Measurements from ENCODE around the gene KLHL6. TPM values are rescaled to one million over a fixed set of nuclear protein-coding genes. Genes with fewer than 3 reads are reported as not detected.
A peak's percentile ranks its signal among the peaks of the same experiment; 100 is the strongest.

The KLHL6 gene
- total RNA-seq, 2 experiments from 2014 or later, result 23.9 to 24.2 TPM

DNA sequence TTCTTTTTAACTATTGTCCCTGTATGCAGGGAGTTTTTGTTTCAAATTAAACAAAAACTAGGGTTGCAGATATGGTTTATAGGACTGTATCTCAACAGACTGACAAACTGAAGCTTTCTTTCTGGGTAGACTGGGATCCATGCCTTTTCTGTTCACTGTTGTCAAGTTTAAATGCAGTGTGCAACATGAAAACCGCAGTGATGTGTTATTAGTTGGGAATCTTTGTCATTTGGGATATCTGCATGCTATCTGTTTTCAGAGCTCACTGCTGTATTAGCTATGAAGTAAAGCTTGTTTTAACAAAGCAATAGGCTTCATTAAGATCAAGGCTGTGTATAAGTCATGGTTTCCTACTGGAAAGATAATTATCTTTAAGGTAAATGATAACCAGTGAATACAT, 105.7 kb downstream of the KLHL6 start:
- DNase-seq (no peak), ATAC-seq (ENCODE audit: poor library complexity) (no peak)
- no peak overlapping the region for H3K4me3 ChIP-seq (ENCODE audit: low read length)
- Mint-ChIP-seq H3K4me1 (ENCODE audit: low read depth) (peaks cover 19% of the 10 kb centered on the region), H3K27me3 (no peaks in the 10 kb centered on the region), H3K9me3 (no peaks in the 10 kb centered on the region), H3K36me3 (ENCODE audit: low read depth) (peaks cover 15% of the 10 kb centered on the region), H3K4me3 (no peak overlapping the region), H3K27ac (no peak overlapping the region)
- H3K36me3 ChIP-seq (ENCODE audit: insufficient read depth, low read length), result no peaks in the 10 kb centered on the region
- peaks cover 6% of the 10 kb centered on the region for H3K4me1 ChIP-seq (ENCODE audit: insufficient read depth, low read length)
- no peaks in the 10 kb centered on the region for H3K9me3 ChIP-seq (ENCODE audit: control insufficient read depth in 1 of 2, insufficient read depth in 1 of 2, low read length in 2 of 2)
- H3K27me3 ChIP-seq (ENCODE audit: control insufficient read depth in 1 of 2, insufficient read depth in 2 of 2, low read length in 2 of 2), result no peaks in the 10 kb centered on the region
- ChIA-PET POLR2A (no interaction called here), CTCF (no interaction called here)
- TF ChIP-seq CTCF (IDR thresholded peaks at IDR 0.05), result no peak
- H3K27ac ChIP-seq (ENCODE audit: low read depth in 1 of 2, low read length in 2 of 2), result no peak overlapping the region
- intact Hi-C loops (cut with DNase I, micrococcal nuclease), result no loop called here

GRCh38 chr3:183449391-183449790, 106.1 kb downstream of the KLHL6 start:
- POLR2A ChIA-PET, result no interaction called here
- intact Hi-C loops (cut with DNase I, micrococcal nuclease), result no loop called here
- CTCF ChIA-PET, result no interaction called here
- Histone ChIP-seq H3K9me3 (ENCODE audit: control insufficient read depth in 1 of 2, insufficient read depth in 1 of 2, low read length in 2 of 2) (peaks cover 0 to 3% of the 10 kb centered on the region in 2 experiments), H3K36me3 (ENCODE audit: insufficient read depth, low read length) (no peaks in the 10 kb centered on the region), H3K4me1 (ENCODE audit: insufficient read depth, low read length) (peaks cover 6% of the 10 kb centered on the region), H3K4me3 (ENCODE audit: low read length) (no peak overlapping the region), H3K27ac (ENCODE audit: low read depth in 1 of 2, low read length in 2 of 2) (no peak overlapping the region), H3K27me3 (ENCODE audit: control insufficient read depth in 1 of 2, insufficient read depth in 2 of 2, low read length in 2 of 2) (no peaks in the 10 kb centered on the region)
- Mint-ChIP-seq H3K27me3 (no peaks in the 10 kb centered on the region), H3K9me3 (peaks cover 3% of the 10 kb centered on the region), H3K27ac (no peak overlapping the region), H3K4me3 (no peak overlapping the region), H3K4me1 (ENCODE audit: low read depth) (peaks cover 19% of the 10 kb centered on the region), H3K36me3 (ENCODE audit: low read depth) (peaks cover 14% of the 10 kb centered on the region)
- TF ChIP-seq CTCF (IDR thresholded peaks at IDR 0.05), result no peak
- no peak for DNase-seq
- ATAC-seq (ENCODE audit: poor library complexity), result no peak

DNA sequence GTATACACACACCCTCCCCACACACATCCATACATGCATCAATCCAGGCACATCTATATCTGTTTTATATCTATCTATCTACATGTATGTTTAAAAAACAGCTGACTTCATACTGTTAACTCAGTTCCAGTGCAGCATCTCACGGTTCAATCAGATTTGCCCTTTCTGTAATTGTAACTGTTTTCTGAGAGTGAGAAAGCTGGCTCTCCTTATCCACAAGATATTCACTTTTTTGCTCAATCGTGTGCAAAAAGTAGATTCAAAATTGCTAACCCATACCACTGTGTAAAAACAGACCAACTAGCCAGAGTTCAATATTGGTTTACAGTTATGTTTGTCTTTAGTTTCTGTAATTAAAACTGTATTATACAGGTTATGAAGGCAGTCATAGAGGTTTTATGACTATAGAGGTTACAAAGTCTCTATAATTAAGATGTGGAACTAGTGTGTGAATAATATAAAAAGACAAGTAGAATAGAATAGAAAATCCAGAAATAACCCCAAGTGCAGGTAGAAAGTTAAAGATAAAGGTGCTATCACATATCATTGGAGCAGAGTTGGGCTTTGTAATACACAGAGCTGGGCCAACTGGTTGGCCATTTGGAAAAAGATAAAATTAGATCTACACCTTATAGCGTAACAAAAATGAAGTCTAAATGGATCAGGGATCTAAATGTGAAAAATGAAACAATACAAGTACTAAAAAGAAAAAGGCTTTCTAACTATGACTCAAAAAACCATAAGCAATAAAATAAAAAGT, 107.0 kb downstream of the KLHL6 start:
- peak overlapping the region; percentile 90 for H3K4me3 ChIP-seq (ENCODE audit: low read length)
- H3K36me3 ChIP-seq (ENCODE audit: insufficient read depth, low read length), result no peaks in the 10 kb centered on the region
- no peak for DNase-seq
- Mint-ChIP-seq H3K9me3 (peaks cover 3% of the 10 kb centered on the region), H3K4me1 (ENCODE audit: low read depth) (peaks cover 19% of the 10 kb centered on the region), H3K27ac (peak overlapping the region; percentile 29), H3K4me3 (peak overlapping the region; percentile 89), H3K36me3 (ENCODE audit: low read depth) (peaks cover 8% of the 10 kb centered on the region), H3K27me3 (no peaks in the 10 kb centered on the region)
- H3K27me3 ChIP-seq (ENCODE audit: control insufficient read depth in 1 of 2, insufficient read depth in 2 of 2, low read length in 2 of 2), result no peaks in the 10 kb centered on the region
- H3K4me1 ChIP-seq (ENCODE audit: insufficient read depth, low read length), result peaks cover 6% of the 10 kb centered on the region
- ChIA-PET POLR2A (interaction anchor here (1.0 kb wide), 1 partner anchor 187 kb away, joined by 7 read pairs; the partner anchor contains the start of gene KLHL24), CTCF (no interaction called here)
- H3K27ac ChIP-seq (ENCODE audit: low read depth in 1 of 2, low read length in 2 of 2), result no peak overlapping the region
- H3K9me3 ChIP-seq (ENCODE audit: control insufficient read depth in 1 of 2, insufficient read depth in 1 of 2, low read length in 2 of 2), result peaks cover 0 to 11% of the 10 kb centered on the region in 2 experiments
- no peak for TF ChIP-seq CTCF (IDR thresholded peaks at IDR 0.05)
- intact Hi-C loops (cut with DNase I, micrococcal nuclease), result no loop called here
- no peak for ATAC-seq (ENCODE audit: poor library complexity)

All from CD4-positive, alpha-beta T cell (primary cell).